Measurements from ENCODE around the gene DNAJA2. TPM values are rescaled to one million over a fixed set of nuclear protein-coding genes. Genes with fewer than 3 reads are reported as not detected.
A peak's percentile ranks its signal among the peaks of the same experiment; 100 is the strongest.

Gene DNAJA2
- total RNA-seq, 2 donors from 2014 or later: 65.1 to 68.2 TPM

DNA sequence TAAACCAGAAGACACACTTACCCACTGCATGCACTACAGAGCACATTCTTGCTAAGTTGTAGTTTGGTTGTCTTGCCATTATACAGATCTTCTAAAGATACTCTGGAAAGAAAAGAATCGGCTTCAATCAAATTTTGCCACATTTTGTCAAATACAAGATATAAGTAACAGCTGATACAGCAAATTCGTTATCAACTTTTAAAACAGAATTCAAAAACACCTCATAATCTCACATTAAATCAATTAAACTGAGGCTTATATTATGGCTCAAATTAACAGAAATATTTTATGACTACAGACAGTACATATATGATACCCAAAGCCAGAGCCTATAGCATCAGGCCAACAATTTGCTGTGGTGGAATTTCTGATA is 5.4 kb downstream of the DNAJA2 start:
- Histone ChIP-seq H3K9me3 (ENCODE audit: control insufficient read depth, low read length) (no peaks in the 10 kb centered on the region), H3K27me3 (ENCODE audit: control insufficient read depth, insufficient read depth, low read length, poor library complexity, severe bottlenecking) (no peaks in the 10 kb centered on the region), H3K36me3 (ENCODE audit: control insufficient read depth, insufficient read depth, low read length) (peaks cover 83% of the 10 kb centered on the region), H3K27ac (ENCODE audit: low read depth, low read length) (no peak overlapping the region), H3K4me3 (ENCODE audit: low read length) (no peak overlapping the region), H3K4me1 (ENCODE audit: control insufficient read depth, insufficient read depth, low read length) (no peaks in the 10 kb centered on the region), H3K9ac (ENCODE audit: extremely low read depth, low read length, poor library complexity, severe bottlenecking) (no peak overlapping the region)
- WGBS, 2 experiments (ENCODE audit: insufficient coverage in 1 of 2, insufficient read length in 1 of 2): 97 to 100% methylated on average over 2 of the region's 2 CpGs
- Mint-ChIP-seq H3K27ac (no peak overlapping the region), H3K27me3 (ENCODE audit: insufficient read depth) (no peaks in the 10 kb centered on the region), H3K9me3 (no peaks in the 10 kb centered on the region), H3K4me1 (peaks cover 20% of the 10 kb centered on the region), H3K36me3 (ENCODE audit: low read depth) (peaks cover 73% of the 10 kb centered on the region), H3K4me3 (no peak overlapping the region)
- TF ChIP-seq, protein P1, sequence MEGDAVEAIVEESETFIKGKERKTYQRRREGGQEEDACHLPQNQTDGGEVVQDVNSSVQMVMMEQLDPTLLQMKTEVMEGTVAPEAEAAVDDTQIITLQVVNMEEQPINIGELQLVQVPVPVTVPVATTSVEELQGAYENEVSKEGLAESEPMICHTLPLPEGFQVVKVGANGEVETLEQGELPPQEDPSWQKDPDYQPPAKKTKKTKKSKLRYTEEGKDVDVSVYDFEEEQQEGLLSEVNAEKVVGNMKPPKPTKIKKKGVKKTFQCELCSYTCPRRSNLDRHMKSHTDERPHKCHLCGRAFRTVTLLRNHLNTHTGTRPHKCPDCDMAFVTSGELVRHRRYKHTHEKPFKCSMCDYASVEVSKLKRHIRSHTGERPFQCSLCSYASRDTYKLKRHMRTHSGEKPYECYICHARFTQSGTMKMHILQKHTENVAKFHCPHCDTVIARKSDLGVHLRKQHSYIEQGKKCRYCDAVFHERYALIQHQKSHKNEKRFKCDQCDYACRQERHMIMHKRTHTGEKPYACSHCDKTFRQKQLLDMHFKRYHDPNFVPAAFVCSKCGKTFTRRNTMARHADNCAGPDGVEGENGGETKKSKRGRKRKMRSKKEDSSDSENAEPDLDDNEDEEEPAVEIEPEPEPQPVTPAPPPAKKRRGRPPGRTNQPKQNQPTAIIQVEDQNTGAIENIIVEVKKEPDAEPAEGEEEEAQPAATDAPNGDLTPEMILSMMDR (conservative IDR thresholded peaks at IDR 0.05): no peak
- DNase-seq: no peak

DNA sequence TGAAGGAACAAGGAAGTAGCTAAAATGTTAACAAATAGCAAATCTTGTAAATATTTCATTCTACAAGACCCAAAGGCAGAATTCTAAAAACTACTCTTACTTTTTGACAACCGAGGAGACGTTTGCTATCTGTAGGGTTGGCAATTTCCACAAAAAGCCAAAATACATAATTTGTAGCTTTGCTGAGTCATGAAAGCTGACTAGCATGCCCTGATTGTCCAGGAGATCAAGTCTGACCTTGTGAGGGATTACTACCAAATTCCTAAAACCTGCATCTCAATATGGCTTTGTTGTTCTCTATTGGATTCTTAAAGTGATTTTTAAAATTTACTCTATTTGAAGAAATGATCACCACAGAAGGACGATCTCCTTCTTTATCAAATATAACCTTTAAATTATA is 10.8 kb downstream of the DNAJA2 start:
- Mint-ChIP-seq H3K9me3 (no peaks in the 10 kb centered on the region), H3K36me3 (ENCODE audit: low read depth) (peaks cover 81% of the 10 kb centered on the region)

DNA sequence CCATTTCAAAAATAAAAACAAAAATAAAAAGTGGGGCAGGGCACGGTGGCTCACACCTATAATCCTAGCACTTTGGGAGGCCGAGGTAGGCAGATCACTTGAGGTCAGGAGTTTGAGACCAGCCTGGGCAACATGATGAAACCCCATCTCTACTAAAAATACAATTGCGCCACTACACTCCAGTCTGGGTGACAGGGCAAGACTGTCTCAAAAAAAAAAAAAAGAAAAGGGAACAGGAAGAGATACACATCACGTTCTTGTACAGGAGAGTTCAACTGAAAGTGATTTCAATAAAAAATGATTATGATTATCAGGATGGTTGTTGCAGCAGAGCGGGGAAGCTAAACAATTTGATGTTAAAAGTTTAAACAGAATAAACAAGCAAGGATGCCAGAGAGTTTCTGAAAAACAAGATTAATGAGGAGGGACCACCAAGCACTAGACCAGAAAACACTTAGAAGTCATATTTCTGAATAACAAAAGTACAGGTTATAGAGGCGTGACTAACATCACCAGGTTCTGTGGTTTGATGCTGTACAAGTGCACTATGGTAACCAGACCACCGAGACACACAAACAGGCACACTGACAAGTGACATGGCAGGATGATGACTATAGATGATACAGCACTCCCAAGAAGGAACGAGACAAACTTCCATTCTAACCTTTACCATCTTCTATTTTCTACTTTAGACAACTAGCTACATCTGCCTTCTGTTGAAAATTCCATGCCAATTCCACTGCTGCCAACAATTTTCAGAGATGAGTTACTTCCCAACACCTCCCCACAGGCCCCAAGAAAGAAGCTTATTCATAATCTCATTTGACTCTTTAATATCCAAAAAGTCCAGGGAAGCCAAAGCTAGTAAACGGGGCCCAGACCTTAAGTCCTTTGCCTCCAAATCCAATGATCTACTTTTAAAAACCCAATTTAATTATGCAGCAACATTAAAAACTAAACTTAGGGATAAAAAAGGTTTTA is 11.8 kb downstream of the DNAJA2 start:
- no peak overlapping the region for H3K27ac Mint-ChIP-seq
- Histone ChIP-seq H3K27ac (ENCODE audit: low read depth, low read length) (no peak overlapping the region), H3K36me3 (ENCODE audit: control insufficient read depth, insufficient read depth, low read length) (peaks cover 87% of the 10 kb centered on the region), H3K4me1 (ENCODE audit: control insufficient read depth, insufficient read depth, low read length) (no peaks in the 10 kb centered on the region), H3K9me3 (ENCODE audit: control insufficient read depth, low read length) (no peaks in the 10 kb centered on the region), H3K27me3 (ENCODE audit: control insufficient read depth, insufficient read depth, low read length, poor library complexity, severe bottlenecking) (no peaks in the 10 kb centered on the region), H3K4me3 (ENCODE audit: low read length) (no peak overlapping the region), H3K9ac (ENCODE audit: extremely low read depth, low read length, poor library complexity, severe bottlenecking) (no peak overlapping the region)
- H3K36me3 Mint-ChIP-seq (ENCODE audit: low read depth): peaks cover 81% of the 10 kb centered on the region
- 94 to 95% methylated on average over 8 to 9 of the region's 9 CpGs for WGBS, 2 experiments (ENCODE audit: insufficient coverage in 1 of 2, insufficient read length in 1 of 2)
- no peaks in the 10 kb centered on the region for H3K9me3 Mint-ChIP-seq
- peaks cover 8% of the 10 kb centered on the region for H3K4me1 Mint-ChIP-seq
- H3K27me3 Mint-ChIP-seq (ENCODE audit: insufficient read depth): no peaks in the 10 kb centered on the region
- TF ChIP-seq, protein P1 (conservative IDR thresholded peaks at IDR 0.05): no peak
- H3K4me3 Mint-ChIP-seq: no peak overlapping the region
- DNase-seq: no peak

More for the DNA sequence above, 10.8 kb downstream of the DNAJA2 start:
- Mint-ChIP-seq H3K27me3 (ENCODE audit: insufficient read depth) (no peaks in the 10 kb centered on the region), H3K27ac (peak overlapping the region; percentile 9), H3K4me3 (no peak overlapping the region), H3K4me1 (peaks cover 12% of the 10 kb centered on the region)
- Histone ChIP-seq H3K9ac (ENCODE audit: extremely low read depth, low read length, poor library complexity, severe bottlenecking) (no peak overlapping the region), H3K27me3 (ENCODE audit: control insufficient read depth, insufficient read depth, low read length, poor library complexity, severe bottlenecking) (no peaks in the 10 kb centered on the region), H3K9me3 (ENCODE audit: control insufficient read depth, low read length) (no peaks in the 10 kb centered on the region), H3K4me1 (ENCODE audit: control insufficient read depth, insufficient read depth, low read length) (no peaks in the 10 kb centered on the region), H3K36me3 (ENCODE audit: control insufficient read depth, insufficient read depth, low read length) (peaks cover 87% of the 10 kb centered on the region), H3K4me3 (ENCODE audit: low read length) (no peak overlapping the region), H3K27ac (ENCODE audit: low read depth, low read length) (no peak overlapping the region)
- no peak for DNase-seq
- TF ChIP-seq, protein P1 (conservative IDR thresholded peaks at IDR 0.05): no peak
- 97 to 100% methylated on average over 2 to 3 of the region's 3 CpGs for WGBS, 2 experiments (ENCODE audit: insufficient coverage in 1 of 2, insufficient read length in 1 of 2)

Measured in endodermal cell (in vitro differentiated cells).